ENCODE measurements around the gene PRSS27. TPM values are rescaled to one million over a fixed set of nuclear protein-coding genes. Genes with fewer than 3 reads are reported as not detected.
"Not testable (repeated sequence)": the region's sequence is repeated elsewhere in the genome, so short reads cannot be mapped to it uniquely, and the experiment has no call there.

The PRSS27 gene
- total and polyA plus RNA-seq, 2 donors (not counting 3 experiments of a cell fraction or from before 2014, with no cell fraction given) = 0.33 to 0.53 TPM

DNA sequence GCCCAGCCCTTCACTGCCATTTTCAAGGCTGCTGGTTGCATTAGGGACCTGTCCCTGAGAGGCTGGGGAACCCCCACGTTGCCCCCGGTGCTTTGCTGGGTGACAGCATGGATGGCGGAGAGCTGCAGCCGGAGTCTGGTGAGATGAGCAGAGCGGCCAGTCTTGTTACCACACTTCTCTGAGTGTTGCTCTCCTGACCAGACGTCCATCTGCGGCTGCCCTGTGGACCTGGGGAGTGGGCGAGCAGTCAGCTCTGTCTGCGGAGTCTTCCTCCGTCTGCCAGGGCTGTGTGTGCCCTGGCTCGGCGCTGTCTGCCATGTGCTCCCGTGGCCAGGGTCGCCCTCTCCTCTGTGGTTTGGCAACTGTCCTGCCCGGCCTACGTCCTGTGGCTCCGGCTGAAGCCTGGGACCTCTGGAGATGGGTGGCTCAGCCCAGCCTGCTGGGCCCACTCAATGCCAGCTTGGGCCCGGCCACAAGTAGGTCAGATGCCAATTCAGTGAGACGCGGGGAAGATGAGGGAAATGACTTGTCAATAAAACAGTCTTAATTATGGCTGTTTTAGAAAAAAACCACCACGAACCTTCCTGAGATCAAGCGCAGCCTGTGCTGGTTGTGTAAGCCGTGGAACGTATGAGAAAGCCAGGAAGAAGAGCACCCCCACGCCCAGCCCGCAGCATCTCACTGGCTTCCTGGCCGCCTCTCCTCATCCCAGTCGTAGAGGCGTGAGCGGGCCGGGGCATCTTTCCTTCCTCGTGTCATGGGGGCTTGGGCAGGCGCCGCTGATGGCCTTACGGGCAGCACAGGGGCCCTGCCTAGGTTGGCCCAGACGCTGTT, 29.8 kb downstream of the PRSS27 start:
- Histone ChIP-seq H3K9me3 (replicated peaks; ENCODE audit: control insufficient read depth, insufficient read depth, low read length) (no peaks in the 10 kb centered on the region), H3K27me3 (ENCODE audit: control insufficient read depth in 2 of 2, insufficient read depth in 2 of 2, low read length in 2 of 2) (no peaks in the 10 kb centered on the region), H3K9ac (replicated peaks; ENCODE audit: extremely low read depth, insufficient read depth, low read length) (no peak overlapping the region), H3K27ac (ENCODE audit: insufficient read depth, low read depth, low read length) (no peak overlapping the region), H2AFZ (ENCODE audit: low read depth, low read length) (no peak overlapping the region), H3K9me1 (replicated peaks; ENCODE audit: control insufficient read depth, extremely low read depth, insufficient read depth, low read length) (no peaks in the 10 kb centered on the region), H3K4me2 (ENCODE audit: insufficient read depth, low read length) (no peak overlapping the region), H3K36me3 (ENCODE audit: control insufficient read depth in 2 of 2, extremely low read depth in 1 of 2, insufficient read depth in 2 of 2, low read length in 2 of 2) (peaks cover 0 to 7% of the 10 kb centered on the region in 2 experiments), H4K20me1 (replicated peaks; ENCODE audit: control insufficient read depth, extremely low read depth, insufficient read depth, low read length) (no peaks in the 10 kb centered on the region), H3K4me1 (ENCODE audit: control insufficient read depth, extremely low read depth, insufficient read depth, low read length) (no peaks in the 10 kb centered on the region), H3K4me3 (replicated peaks in 1 of 3; ENCODE audit: insufficient read depth in 1 of 3, low read depth in 1 of 3, low read length in 3 of 3) (no peak overlapping the region), H3K79me2 (ENCODE audit: control insufficient read depth, insufficient read depth, low read length) (peaks cover 25% of the 10 kb centered on the region)
- ChIA-PET CTCF (interaction anchor here (1.4 kb wide), 1 partner anchor 8 kb away, joined by 3 read pairs; the partner anchor contains the start of gene KCTD5), POLR2A (interaction anchor here (2.3 kb wide), 1 partner anchor 8 kb away, joined by 5 read pairs; the partner anchor contains the start of gene KCTD5)
- dilution Hi-C loops (cut with MboI; ENCODE audit: extremely low pct_ligation_motif_present, low sequenced_read_pairs) = no loop called here
- intact Hi-C loops (cut with micrococcal nuclease) = no loop called here
- no TSS peak for BruUV-seq (replicated peaks)
- DNase-seq (ENCODE audit: low read depth, low spot score) = no peak
- FAIRE-seq = no peak
- TF ChIP-seq, protein P1, sequence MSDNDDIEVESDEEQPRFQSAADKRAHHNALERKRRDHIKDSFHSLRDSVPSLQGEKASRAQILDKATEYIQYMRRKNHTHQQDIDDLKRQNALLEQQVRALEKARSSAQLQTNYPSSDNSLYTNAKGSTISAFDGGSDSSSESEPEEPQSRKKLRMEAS (IDR thresholded peaks at IDR 0.05; ENCODE audit: insufficient read depth, insufficient read length) = no peak
- TF ChIP-seq MYC (IDR thresholded peaks at IDR 0.05; ENCODE audit: low read depth, low read length) (no peak), FOS (IDR thresholded peaks at IDR 0.05; ENCODE audit: borderline replicate concordance, insufficient read depth, low read length) (no peak), POLR2A (IDR thresholded peaks at IDR 0.05; ENCODE audit: low read depth, low read length) (no peak), GATA2 (IDR thresholded peaks at IDR 0.05; ENCODE audit: insufficient read depth, insufficient read length, low read depth, low read length) (no peak), JUN (IDR thresholded peaks at IDR 0.05; ENCODE audit: borderline replicate concordance, insufficient read depth, insufficient read length, low read depth) (no peak), POLR2AphosphoS5 (IDR thresholded peaks at IDR 0.05; ENCODE audit: insufficient read depth, low read depth, low read length) (no peak), EZH2 (IDR thresholded peaks at IDR 0.05; ENCODE audit: borderline replicate concordance, low read depth, low read length, severe bottlenecking) (no peak), CTCF (IDR thresholded peaks at IDR 0.05; ENCODE audit: extremely low read depth in 1 of 2, insufficient read depth in 1 of 2, low read depth in 1 of 2, low read length in 2 of 2) (no peak)

GRCh38 chr16:2689422-2689821, 30.6 kb downstream of the PRSS27 start:
- H3K4me3 ChIP-seq (replicated peaks in 1 of 3; ENCODE audit: insufficient read depth in 1 of 3, low read depth in 1 of 3, low read length in 3 of 3); DNase-seq (ENCODE audit: low read depth, low spot score); POLR2A ChIA-PET; H3K27me3 ChIP-seq (ENCODE audit: control insufficient read depth in 2 of 2, insufficient read depth in 2 of 2, low read length in 2 of 2); BruUV-seq (replicated peaks); H3K4me2 ChIP-seq (ENCODE audit: insufficient read depth, low read length); dilution Hi-C loops (cut with MboI; ENCODE audit: extremely low pct_ligation_motif_present, low sequenced_read_pairs); H3K27ac ChIP-seq (ENCODE audit: insufficient read depth, low read depth, low read length); H2AFZ ChIP-seq (ENCODE audit: low read depth, low read length); H3K9ac ChIP-seq (replicated peaks; ENCODE audit: extremely low read depth, insufficient read depth, low read length); H3K4me1 ChIP-seq (ENCODE audit: control insufficient read depth, extremely low read depth, insufficient read depth, low read length); FAIRE-seq; CTCF ChIA-PET; H3K36me3 ChIP-seq (ENCODE audit: control insufficient read depth in 2 of 2, extremely low read depth in 1 of 2, insufficient read depth in 2 of 2, low read length in 2 of 2); H4K20me1 ChIP-seq (replicated peaks; ENCODE audit: control insufficient read depth, extremely low read depth, insufficient read depth, low read length); H3K9me3 ChIP-seq (replicated peaks; ENCODE audit: control insufficient read depth, insufficient read depth, low read length); H3K9me1 ChIP-seq (replicated peaks; ENCODE audit: control insufficient read depth, extremely low read depth, insufficient read depth, low read length); intact Hi-C loops (cut with micrococcal nuclease): not testable (repeated sequence)
- H3K79me2 ChIP-seq (ENCODE audit: control insufficient read depth, insufficient read depth, low read length) = peaks cover 30% of the 10 kb centered on the region

All from endothelial cell of umbilical vein (primary cell).